GM10266 (cell line): ENCODE data around the gene MGLL.

Experiments
- DNase-seq: peaks from one replicate; pipeline ENCODE4 v3.0.0; 2012; ENCODE audit errors: extremely low spot score
- CTCF ChIP-seq: IDR thresholded peaks from 2 replicates; pipeline ENCODE4 v1.5.1; 2012; ENCODE audit warnings: mild to moderate bottlenecking, low read depth; ENCODE audit not compliant: control insufficient read depth, insufficient read depth; ENCODE audit errors: missing control alignments

The MGLL gene

GRCh38 chr3:127780536-127781400, 41.5 kb downstream of the MGLL start:
- TF ChIP-seq CTCF, result no peak
- DNase-seq, result no peak

DNA sequence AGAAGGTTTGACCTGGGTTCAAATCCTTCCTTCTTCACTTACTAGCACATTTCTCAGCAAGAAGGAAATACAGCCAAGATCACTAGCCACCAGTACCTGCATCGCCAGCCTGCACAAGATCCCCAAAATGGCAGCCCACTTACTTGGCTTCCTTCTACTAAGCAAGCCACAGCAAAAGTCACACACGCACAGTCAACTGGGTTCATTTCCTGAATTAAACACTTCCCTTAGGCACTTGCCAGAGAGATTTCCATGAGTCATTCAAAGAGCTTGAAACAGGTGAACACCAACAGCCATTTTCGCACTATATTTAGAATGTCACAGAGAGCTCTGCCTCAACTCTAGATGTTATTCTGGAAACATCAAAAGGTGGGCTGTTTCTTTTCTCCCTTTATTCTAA, 42.6 kb downstream of the MGLL start:
- peak; percentile 56 for DNase-seq
- TF ChIP-seq CTCF, result no peak

DNA sequence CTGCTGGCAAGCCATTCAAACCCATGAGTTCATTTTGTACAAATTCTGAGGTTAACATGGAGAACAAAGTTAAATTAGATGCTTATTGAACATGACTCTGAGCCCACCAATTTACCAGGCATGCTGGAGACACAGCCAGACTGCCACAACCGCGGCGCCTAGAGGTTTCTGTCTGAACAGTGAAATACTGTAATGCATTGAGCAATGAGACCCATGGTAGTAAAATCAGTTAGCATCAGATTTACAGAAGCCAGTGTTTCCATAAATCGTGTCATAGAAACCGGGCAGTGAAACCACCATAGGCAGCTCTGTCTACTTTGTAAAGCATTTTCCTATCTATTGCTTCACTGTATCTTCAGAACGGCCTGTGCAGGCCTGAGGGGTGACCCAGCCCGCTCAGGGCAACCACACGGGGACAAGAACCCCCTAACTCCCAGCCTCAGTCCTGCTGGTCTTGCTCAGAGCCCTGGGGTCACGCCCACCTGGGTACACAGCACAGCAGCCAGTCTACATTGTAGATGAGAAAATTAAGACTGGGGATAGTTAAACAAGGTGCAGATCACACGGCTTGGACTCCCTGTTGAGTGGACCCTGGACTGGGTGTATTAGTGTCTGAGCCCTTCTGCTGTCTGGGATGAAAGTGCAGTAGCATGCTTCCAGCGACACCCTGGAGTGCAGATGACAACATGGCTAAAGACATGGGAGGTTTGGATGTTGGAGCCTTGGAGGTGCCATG, 44.2 kb downstream of the MGLL start:
- no peak for TF ChIP-seq CTCF
- DNase-seq, result no peak

GRCh38 chr3:127777332-127777731, 45.0 kb downstream of the MGLL start:
- no peak for DNase-seq
- no peak for TF ChIP-seq CTCF

DNA sequence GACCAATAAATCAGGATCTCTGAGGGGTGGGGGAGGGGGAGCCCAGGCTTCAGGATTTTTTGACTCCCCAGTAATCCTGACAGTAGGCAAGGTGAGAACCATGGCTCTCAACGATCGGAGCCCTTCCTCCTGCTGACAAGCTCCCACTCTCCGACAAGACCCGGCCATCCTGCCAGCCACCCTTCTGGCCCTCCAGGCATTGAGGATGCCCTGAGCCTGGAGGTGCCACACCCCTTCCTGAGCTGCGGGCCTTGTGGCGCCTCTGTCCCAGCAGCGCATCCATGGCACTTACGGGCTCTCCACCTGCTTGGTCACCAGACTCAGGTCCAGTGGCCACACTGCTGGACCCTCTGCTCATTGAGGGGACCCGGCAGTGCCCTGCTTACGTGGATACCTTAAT, 46.0 kb downstream of the MGLL start:
- no peak for DNase-seq
- no peak for TF ChIP-seq CTCF

DNA sequence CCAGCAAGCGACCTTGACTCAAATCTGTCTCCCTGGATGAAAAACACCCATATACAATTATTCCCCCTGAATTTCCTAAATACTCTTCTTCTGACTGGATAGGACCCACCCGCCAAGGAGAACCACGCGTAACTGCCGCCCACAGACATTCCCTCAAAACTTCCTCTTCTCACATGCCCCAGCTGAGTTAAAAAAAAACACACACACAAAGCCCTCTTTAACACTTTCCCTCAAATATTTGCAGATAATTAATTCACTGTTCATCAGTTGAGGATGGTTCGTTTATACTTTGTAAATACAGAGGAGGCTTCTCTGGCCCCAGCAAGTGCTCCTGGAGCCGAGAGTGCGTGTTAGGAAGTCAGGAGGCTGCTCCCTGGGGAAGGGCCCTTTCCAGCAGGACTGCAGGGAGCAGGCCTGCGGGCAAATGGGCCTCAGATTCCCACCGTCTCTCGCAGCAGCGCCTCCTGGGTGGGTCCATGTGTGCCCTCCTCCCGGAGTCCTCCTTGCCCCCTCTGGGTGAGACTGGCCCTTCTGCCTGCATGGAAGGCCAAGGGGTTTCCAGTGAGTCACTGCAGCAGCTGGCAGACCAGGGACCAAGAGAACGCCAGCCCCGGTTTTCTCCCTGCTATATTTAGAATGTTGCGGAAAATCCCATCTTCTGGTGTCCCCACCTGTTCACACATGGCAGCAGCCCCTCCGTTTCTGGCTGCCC, 46.8 kb downstream of the MGLL start:
- no peak for DNase-seq
- no peak for TF ChIP-seq CTCF
